ENCODE measurements around the gene TMEM109. TPM values are rescaled to one million over a fixed set of nuclear protein-coding genes. Genes with fewer than 3 reads are reported as not detected.

Gene TMEM109
- total and polyA plus RNA-seq, 2 experiments from 2014 or later = 17.4 to 17.7 TPM

DNA sequence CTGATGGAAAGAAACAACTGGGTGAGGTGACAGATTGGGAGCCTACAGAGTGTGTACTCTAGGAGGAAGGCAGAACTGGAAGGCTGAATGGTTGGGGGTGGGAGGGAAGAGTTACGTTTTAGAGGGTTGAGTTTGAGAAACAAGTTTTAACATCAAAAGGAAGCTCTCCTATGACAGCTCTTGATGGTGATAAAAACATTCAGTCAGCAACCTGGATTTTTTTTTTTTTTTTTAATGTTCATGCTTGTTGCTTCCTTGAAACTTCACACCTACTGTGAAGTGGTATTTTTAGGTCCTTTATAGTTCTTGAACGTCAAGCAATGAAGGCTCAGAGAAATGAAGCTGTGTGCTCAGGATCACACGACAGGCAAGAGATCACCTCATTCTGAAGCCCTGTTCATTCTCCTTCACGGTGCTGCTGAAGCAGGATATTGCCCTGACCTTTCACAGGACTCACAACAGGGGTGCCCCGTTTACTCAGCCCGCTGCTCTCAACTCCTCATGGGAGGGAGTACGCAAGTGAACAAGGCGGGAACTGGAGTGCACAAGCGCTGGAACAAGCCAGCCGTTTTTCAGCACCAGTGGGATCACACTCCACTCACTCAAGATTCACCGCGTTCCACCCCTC lies 1.6 kb upstream of the TMEM109 start:
- peak overlapping the region; percentile 25; the same call in 1 of the 2 replicates for H3K4me2 ChIP-seq
- 0 out of 2 replicates have a peak, but pooled peaks cover 6% of the 10 kb centered on the region for H3F3A ChIP-seq (replicated peaks; ENCODE audit: low read depth)
- H3K79me2 ChIP-seq (replicated peaks; ENCODE audit: insufficient read depth) = peaks cover 6% of the 10 kb centered on the region
- Mint-ChIP-seq H3K4me1 (peaks cover 34% of the 10 kb centered on the region), H3K36me3 (ENCODE audit: low read depth) (peaks cover 5% of the 10 kb centered on the region; the same call in 1 of the 3 replicates), H3K27ac (no peak overlapping the region), H3K4me3 (peak overlapping the region; percentile 5; the same call in 1 of the 3 replicates), H3K27me3 (ENCODE audit: insufficient read depth, low read depth, poor library complexity) (peaks cover 4% of the 10 kb centered on the region), H3K9me3 (no peaks in the 10 kb centered on the region; the same call in 2 of the 3 replicates)
- no peaks in the 10 kb centered on the region for H3K36me3 ChIP-seq (ENCODE audit: insufficient read depth)
- H3K27ac ChIP-seq (ENCODE audit: low read depth) = no peak overlapping the region
- ATAC-seq (no peak), DNase-seq (ENCODE audit: low spot score) (peak; percentile 35)
- TF ChIP-seq, protein P1, sequence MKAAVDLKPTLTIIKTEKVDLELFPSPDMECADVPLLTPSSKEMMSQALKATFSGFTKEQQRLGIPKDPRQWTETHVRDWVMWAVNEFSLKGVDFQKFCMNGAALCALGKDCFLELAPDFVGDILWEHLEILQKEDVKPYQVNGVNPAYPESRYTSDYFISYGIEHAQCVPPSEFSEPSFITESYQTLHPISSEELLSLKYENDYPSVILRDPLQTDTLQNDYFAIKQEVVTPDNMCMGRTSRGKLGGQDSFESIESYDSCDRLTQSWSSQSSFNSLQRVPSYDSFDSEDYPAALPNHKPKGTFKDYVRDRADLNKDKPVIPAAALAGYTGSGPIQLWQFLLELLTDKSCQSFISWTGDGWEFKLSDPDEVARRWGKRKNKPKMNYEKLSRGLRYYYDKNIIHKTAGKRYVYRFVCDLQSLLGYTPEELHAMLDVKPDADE (IDR thresholded peaks at IDR 0.05) = no peak
- no peak for TF ChIP-seq EZH2 (IDR thresholded peaks at IDR 0.05; ENCODE audit: low read depth, unreplicated experiment)
- TF ChIP-seq, protein P2, sequence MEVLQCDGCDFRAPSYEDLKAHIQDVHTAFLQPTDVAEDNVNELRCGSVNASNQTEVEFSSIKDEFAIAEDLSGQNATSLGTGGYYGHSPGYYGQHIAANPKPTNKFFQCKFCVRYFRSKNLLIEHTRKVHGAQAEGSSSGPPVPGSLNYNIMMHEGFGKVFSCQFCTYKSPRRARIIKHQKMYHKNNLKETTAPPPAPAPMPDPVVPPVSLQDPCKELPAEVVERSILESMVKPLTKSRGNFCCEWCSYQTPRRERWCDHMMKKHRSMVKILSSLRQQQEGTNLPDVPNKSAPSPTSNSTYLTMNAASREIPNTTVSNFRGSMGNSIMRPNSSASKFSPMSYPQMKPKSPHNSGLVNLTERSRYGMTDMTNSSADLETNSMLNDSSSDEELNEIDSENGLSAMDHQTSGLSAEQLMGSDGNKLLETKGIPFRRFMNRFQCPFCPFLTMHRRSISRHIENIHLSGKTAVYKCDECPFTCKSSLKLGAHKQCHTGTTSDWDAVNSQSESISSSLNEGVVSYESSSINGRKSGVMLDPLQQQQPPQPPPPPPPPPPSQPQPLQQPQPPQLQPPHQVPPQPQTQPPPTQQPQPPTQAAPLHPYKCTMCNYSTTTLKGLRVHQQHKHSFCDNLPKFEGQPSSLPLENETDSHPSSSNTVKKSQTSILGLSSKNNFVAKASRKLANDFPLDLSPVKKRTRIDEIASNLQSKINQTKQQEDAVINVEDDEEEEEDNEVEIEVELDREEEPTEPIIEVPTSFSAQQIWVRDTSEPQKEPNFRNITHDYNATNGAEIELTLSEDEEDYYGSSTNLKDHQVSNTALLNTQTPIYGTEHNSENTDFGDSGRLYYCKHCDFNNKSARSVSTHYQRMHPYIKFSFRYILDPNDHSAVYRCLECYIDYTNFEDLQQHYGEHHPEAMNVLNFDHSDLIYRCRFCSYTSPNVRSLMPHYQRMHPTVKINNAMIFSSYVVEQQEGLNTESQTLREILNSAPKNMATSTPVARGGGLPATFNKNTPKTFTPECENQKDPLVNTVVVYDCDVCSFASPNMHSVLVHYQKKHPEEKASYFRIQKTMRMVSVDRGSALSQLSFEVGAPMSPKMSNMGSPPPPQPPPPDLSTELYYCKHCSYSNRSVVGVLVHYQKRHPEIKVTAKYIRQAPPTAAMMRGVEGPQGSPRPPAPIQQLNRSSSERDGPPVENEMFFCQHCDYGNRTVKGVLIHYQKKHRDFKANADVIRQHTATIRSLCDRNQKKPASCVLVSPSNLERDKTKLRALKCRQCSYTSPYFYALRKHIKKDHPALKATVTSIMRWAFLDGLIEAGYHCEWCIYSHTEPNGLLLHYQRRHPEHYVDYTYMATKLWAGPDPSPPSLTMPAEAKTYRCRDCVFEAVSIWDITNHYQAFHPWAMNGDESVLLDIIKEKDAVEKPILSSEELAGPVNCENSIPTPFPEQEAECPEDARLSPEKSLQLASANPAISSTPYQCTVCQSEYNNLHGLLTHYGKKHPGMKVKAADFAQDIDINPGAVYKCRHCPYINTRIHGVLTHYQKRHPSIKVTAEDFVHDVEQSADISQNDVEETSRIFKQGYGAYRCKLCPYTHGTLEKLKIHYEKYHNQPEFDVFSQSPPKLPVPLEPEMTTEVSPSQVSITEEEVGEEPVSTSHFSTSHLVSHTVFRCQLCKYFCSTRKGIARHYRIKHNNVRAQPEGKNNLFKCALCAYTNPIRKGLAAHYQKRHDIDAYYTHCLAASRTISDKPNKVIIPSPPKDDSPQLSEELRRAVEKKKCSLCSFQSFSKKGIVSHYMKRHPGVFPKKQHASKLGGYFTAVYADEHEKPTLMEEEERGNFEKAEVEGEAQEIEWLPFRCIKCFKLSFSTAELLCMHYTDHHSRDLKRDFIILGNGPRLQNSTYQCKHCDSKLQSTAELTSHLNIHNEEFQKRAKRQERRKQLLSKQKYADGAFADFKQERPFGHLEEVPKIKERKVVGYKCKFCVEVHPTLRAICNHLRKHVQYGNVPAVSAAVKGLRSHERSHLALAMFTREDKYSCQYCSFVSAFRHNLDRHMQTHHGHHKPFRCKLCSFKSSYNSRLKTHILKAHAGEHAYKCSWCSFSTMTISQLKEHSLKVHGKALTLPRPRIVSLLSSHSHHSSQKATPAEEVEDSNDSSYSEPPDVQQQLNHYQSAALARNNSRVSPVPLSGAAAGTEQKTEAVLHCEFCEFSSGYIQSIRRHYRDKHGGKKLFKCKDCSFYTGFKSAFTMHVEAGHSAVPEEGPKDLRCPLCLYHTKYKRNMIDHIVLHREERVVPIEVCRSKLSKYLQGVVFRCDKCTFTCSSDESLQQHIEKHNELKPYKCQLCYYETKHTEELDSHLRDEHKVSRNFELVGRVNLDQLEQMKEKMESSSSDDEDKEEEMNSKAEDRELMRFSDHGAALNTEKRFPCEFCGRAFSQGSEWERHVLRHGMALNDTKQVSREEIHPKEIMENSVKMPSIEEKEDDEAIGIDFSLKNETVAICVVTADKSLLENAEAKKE (CRISPR knock-in tag; IDR thresholded peaks at IDR 0.05) = no peak
- TF ChIP-seq STAT1 (IDR thresholded peaks at IDR 0.05; ENCODE audit: unreplicated experiment) = no peak
- no peak for TF ChIP-seq CREB1 (CRISPR knock-in tag; IDR thresholded peaks at IDR 0.05; ENCODE audit: low read depth)
- no peak for TF ChIP-seq ZNF331 (CRISPR knock-in tag; IDR thresholded peaks at IDR 0.05; ENCODE audit: low read depth)
- TF ChIP-seq, protein P3, sequence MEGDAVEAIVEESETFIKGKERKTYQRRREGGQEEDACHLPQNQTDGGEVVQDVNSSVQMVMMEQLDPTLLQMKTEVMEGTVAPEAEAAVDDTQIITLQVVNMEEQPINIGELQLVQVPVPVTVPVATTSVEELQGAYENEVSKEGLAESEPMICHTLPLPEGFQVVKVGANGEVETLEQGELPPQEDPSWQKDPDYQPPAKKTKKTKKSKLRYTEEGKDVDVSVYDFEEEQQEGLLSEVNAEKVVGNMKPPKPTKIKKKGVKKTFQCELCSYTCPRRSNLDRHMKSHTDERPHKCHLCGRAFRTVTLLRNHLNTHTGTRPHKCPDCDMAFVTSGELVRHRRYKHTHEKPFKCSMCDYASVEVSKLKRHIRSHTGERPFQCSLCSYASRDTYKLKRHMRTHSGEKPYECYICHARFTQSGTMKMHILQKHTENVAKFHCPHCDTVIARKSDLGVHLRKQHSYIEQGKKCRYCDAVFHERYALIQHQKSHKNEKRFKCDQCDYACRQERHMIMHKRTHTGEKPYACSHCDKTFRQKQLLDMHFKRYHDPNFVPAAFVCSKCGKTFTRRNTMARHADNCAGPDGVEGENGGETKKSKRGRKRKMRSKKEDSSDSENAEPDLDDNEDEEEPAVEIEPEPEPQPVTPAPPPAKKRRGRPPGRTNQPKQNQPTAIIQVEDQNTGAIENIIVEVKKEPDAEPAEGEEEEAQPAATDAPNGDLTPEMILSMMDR (conservative IDR thresholded peaks at IDR 0.05; ENCODE audit: low read depth in 2 of 2) = no peak
- TF ChIP-seq JUNB (IDR thresholded peaks at IDR 0.05; ENCODE audit: unreplicated experiment) = no peak
- TF ChIP-seq ZNF114 (CRISPR knock-in tag; IDR thresholded peaks at IDR 0.05) = no peak
- TF ChIP-seq NANOG (IDR thresholded peaks at IDR 0.05; ENCODE audit: borderline replicate concordance) = no peak
- no peak for TF ChIP-seq EZH2phosphoT487 (IDR thresholded peaks at IDR 0.05; ENCODE audit: unreplicated experiment)
- TF ChIP-seq, protein P4, sequence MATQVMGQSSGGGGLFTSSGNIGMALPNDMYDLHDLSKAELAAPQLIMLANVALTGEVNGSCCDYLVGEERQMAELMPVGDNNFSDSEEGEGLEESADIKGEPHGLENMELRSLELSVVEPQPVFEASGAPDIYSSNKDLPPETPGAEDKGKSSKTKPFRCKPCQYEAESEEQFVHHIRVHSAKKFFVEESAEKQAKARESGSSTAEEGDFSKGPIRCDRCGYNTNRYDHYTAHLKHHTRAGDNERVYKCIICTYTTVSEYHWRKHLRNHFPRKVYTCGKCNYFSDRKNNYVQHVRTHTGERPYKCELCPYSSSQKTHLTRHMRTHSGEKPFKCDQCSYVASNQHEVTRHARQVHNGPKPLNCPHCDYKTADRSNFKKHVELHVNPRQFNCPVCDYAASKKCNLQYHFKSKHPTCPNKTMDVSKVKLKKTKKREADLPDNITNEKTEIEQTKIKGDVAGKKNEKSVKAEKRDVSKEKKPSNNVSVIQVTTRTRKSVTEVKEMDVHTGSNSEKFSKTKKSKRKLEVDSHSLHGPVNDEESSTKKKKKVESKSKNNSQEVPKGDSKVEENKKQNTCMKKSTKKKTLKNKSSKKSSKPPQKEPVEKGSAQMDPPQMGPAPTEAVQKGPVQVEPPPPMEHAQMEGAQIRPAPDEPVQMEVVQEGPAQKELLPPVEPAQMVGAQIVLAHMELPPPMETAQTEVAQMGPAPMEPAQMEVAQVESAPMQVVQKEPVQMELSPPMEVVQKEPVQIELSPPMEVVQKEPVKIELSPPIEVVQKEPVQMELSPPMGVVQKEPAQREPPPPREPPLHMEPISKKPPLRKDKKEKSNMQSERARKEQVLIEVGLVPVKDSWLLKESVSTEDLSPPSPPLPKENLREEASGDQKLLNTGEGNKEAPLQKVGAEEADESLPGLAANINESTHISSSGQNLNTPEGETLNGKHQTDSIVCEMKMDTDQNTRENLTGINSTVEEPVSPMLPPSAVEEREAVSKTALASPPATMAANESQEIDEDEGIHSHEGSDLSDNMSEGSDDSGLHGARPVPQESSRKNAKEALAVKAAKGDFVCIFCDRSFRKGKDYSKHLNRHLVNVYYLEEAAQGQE (IDR thresholded peaks at IDR 0.05; ENCODE audit: unreplicated experiment) = no peak
- TF ChIP-seq POLR2AphosphoS5 (IDR thresholded peaks at IDR 0.05; ENCODE audit: low read depth) = no peak
- peak overlapping the region; percentile 92; the same call in 1 of the 2 replicates for H2AFZ ChIP-seq
- no peaks in the 10 kb centered on the region for H3K9me2 ChIP-seq (ENCODE audit: insufficient read depth)
- H4K20me1 ChIP-seq (replicated peaks; ENCODE audit: insufficient read depth) = 0 out of 2 replicates have a peak, but pooled peaks cover 4% of the 10 kb centered on the region
- no peaks in the 10 kb centered on the region for H3K27me3 ChIP-seq (ENCODE audit: insufficient read depth)
- H3K4me1 ChIP-seq (ENCODE audit: insufficient read depth) = peaks cover 20% of the 10 kb centered on the region
- no peak overlapping the region for H3K4me3 ChIP-seq

Measured in GM23338 (cell line).